ENCODE results near the gene TSPAN33.

The TSPAN33 gene, protein sequence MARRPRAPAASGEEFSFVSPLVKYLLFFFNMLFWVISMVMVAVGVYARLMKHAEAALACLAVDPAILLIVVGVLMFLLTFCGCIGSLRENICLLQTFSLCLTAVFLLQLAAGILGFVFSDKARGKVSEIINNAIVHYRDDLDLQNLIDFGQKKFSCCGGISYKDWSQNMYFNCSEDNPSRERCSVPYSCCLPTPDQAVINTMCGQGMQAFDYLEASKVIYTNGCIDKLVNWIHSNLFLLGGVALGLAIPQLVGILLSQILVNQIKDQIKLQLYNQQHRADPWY

DNA sequence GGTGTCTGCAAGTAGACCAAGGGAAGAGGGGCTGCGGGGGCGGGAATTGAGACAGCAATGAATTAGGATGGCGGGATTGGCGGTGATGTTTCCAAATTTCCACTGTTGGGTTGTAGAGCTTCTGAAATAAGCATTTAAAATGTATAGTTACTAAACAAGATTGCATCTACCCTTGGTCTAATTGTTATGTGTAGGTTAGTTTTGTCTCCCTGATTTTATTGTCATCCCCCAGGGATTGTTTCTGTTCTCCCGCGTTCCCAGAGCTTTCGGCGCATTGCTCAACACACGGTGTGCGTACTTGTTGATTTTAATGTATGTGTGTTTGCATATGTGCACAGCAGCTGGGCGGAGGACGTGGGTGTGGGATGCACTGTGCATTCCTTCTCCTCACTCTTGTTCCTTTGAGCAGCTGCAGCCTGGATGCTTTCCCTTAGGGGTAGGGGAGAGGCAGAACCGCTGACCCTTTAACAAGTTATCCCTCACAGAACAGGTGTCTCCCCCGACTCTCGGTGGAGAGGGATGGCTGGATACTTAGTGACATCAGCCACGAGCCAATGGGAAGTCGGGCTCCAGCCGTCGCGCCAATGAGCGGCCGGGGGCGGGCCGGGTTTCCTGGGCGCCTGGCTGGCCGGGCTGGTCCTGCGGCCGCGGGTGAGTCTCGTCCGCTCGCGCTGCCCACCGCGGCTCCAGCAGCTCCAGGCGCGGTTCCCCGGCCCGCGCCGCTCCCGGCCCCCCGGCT is at the start of gene TSPAN33:
Gene TSPAN33, plus strand, starts transcription at position 613 of the 739 bp plus-strand sequence. CDS start 274 bp downstream, outside the sequence.
- peak; percentile 84 for DNase-seq (ENCODE audit: low read depth)
- H3K4me3 ChIP-seq (ENCODE audit: low read depth, low read length) = peak within 1 kb of the TSS; percentile 88
- TF ChIP-seq, protein P1, sequence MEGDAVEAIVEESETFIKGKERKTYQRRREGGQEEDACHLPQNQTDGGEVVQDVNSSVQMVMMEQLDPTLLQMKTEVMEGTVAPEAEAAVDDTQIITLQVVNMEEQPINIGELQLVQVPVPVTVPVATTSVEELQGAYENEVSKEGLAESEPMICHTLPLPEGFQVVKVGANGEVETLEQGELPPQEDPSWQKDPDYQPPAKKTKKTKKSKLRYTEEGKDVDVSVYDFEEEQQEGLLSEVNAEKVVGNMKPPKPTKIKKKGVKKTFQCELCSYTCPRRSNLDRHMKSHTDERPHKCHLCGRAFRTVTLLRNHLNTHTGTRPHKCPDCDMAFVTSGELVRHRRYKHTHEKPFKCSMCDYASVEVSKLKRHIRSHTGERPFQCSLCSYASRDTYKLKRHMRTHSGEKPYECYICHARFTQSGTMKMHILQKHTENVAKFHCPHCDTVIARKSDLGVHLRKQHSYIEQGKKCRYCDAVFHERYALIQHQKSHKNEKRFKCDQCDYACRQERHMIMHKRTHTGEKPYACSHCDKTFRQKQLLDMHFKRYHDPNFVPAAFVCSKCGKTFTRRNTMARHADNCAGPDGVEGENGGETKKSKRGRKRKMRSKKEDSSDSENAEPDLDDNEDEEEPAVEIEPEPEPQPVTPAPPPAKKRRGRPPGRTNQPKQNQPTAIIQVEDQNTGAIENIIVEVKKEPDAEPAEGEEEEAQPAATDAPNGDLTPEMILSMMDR (IDR thresholded peaks at IDR 0.05; ENCODE audit: insufficient read depth, low read depth, low read length, missing control alignments) = no peak

DNA sequence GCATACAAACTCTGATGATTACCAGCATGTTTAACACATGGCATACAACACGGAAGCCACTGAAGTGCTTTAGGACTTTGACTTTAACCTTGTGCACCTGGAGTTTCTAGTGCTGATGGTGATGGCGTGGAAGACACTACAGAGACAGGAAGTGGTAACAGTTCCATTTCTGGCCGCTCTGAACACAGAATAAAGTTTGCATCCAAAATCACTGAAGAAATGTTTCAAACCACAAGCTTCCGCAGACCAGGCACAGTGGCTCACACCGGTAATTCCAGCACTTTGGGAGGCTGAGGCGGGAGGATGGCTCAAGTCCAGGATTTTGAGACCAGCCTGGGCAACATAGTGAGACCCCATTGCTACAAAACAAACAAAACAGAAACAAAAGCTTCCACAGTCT is 49.2 kb upstream of the TSPAN33 start:
- TF ChIP-seq, protein P1 (IDR thresholded peaks at IDR 0.05; ENCODE audit: insufficient read depth, low read depth, low read length, missing control alignments) = no peak
- no peak overlapping the region for H3K4me3 ChIP-seq (ENCODE audit: low read depth, low read length)
- peak; percentile 91 for DNase-seq (ENCODE audit: low read depth)

DNA sequence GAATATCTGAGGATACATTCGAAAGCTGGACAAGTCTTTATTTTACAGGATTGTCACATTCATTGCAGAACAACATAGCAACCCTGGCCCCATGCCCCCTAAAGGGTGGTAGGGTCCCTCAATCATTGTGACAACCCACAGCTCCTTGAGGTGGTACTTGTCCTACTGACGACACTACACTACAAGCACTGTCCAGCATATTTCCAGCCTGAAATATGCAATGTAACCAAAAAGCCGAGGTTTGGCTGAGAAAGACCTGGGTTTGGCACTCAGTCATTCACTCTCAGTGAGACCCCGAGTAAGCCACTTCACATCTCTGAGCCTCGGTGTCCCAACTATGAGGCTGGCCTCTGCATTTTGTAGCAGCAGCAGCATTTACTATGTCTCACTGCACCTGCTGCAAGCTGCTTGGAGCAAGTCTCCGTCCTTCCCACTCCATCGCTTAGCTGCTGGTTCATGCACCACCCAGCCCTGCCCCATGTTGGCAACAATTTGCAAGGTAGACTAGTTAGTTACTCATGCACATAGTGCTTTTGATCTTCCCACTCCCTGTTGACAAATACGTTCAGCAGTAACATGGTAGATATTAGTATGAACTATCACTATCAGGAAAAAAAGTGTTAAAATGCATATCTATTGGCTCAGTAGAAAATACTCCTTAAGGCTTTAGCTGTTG is 46.0 kb upstream of the TSPAN33 start:
- no peak overlapping the region for H3K4me3 ChIP-seq (ENCODE audit: low read depth, low read length)
- TF ChIP-seq, protein P1 (IDR thresholded peaks at IDR 0.05; ENCODE audit: insufficient read depth, low read depth, low read length, missing control alignments) = no peak
- no peak for DNase-seq (ENCODE audit: low read depth)

DNA sequence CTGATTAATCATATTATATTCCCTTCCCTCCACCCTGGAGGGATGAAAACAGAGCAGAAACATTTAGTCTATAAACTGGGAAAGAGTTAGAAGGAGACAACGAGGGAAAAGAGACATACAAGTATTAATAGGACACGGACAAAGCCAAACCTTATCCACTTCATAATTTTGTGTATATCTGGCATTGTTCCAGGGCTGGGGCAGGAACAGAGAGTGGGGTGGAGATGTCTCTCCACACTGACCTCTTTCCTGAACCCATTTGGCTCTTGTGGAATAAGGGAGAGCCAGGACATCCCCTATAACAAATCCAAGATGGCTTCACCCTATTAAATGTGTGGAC is 43.7 kb upstream of the TSPAN33 start:
- DNase-seq (ENCODE audit: low read depth) = no peak
- no peak overlapping the region for H3K4me3 ChIP-seq (ENCODE audit: low read depth, low read length)
- TF ChIP-seq, protein P1 (IDR thresholded peaks at IDR 0.05; ENCODE audit: insufficient read depth, low read depth, low read length, missing control alignments) = no peak

DNA sequence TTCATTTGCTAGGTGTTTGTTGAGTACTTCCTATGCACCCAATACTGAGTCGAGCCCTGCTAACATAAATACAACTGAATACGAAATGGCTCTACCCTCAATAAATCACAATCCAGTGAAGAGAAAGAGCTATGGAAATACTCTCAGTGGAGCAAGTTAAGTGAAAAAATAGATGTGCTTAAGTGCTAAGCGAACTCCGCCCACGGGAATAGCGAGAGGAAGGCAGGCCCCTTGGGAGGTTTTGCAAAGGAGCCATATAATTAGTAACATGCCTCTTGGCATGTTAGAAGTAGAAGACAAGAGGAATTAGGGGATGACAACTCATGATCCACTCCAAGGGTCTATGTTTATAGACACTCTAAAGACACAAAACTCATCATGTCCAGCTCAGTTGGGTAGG is 42.8 kb upstream of the TSPAN33 start:
- TF ChIP-seq, protein P1 (IDR thresholded peaks at IDR 0.05; ENCODE audit: insufficient read depth, low read depth, low read length, missing control alignments) = no peak
- no peak overlapping the region for H3K4me3 ChIP-seq (ENCODE audit: low read depth, low read length)
- no peak for DNase-seq (ENCODE audit: low read depth)

DNA sequence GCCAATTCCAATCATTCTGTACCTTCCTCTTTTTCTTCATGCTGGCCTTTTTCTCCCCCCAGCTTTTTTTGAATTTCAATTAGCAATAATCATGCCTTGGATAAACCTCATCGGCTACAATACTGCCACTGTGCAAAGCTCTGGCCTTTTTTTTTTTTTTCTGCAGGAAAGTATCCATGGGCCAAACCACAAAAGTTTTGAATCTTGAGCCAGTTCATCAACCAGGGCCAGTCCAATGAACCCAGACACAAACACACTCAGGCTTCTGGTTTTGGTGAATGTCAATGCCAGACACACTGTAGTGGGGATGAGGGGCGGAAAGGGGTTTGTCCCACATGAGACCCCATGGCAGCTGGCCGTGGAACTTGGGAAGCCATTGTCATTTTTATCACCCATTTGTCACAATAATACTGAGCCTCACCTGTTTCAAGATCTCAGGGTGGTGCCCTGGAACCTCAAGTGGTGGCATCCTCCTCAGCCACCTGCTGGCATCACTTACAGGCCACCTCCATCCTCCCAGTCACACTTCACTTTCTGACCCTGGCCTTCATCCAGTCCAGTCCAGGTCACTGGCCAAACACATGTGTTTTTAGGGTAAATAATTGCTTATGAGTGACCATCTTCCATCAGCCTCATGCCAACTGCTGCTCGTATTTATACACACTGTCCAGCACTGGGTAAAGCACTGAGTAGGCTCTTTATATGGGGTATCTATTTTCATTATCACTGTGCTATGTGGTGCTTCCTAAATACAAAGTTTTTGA is 40.8 kb upstream of the TSPAN33 start:
- no peak for DNase-seq (ENCODE audit: low read depth)
- no peak overlapping the region for H3K4me3 ChIP-seq (ENCODE audit: low read depth, low read length)
- TF ChIP-seq, protein P1 (IDR thresholded peaks at IDR 0.05; ENCODE audit: insufficient read depth, low read depth, low read length, missing control alignments) = no peak
